GM12878 (cell line): Measurements from ENCODE around the gene HDDC3.

Experiments used
- JUNB ChIP-seq: IDR thresholded peaks from 2 replicates; pipeline ENCODE4 v1.6.1; 2016; ENCODE audit warnings: antibody characterized with exemption, mild to moderate bottlenecking
- TF ChIP-seq, protein P1 (sequence below): IDR thresholded peaks from 2 replicates; pipeline ENCODE4 v1.6.1; 2012; ENCODE audit warnings: mild to moderate bottlenecking, low read depth, low read length

DNA sequence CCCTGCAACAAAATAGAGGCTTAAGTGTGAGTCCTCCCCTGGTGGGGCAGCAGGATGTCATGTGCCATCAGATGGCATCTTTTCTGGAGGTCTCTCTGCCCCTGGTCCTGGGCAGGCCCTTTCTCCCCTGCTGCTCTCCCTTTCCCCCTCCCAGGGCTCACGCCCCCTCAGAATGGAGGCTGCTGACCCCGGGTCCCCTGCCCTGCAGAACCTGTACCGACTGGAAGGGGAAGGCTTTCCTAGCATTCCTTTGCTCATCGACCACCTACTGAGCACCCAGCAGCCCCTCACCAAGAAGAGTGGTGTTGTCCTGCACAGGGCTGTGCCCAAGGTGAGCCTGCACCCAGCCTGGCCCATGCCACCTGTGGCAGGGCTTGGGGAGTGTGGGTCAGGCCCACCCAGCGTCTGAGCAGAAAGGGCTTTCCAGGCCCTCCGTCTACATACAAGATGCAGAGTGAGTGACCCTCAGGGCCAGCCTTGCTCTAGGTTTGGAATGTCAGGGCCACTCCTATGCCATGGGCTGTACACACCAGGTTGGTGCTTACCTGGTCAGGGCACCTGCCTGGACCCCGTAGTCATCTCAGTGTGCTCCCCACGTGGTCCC is 40.9 kb downstream of the HDDC3 start:
- TF ChIP-seq JUNB = no peak
- TF ChIP-seq, protein P1, sequence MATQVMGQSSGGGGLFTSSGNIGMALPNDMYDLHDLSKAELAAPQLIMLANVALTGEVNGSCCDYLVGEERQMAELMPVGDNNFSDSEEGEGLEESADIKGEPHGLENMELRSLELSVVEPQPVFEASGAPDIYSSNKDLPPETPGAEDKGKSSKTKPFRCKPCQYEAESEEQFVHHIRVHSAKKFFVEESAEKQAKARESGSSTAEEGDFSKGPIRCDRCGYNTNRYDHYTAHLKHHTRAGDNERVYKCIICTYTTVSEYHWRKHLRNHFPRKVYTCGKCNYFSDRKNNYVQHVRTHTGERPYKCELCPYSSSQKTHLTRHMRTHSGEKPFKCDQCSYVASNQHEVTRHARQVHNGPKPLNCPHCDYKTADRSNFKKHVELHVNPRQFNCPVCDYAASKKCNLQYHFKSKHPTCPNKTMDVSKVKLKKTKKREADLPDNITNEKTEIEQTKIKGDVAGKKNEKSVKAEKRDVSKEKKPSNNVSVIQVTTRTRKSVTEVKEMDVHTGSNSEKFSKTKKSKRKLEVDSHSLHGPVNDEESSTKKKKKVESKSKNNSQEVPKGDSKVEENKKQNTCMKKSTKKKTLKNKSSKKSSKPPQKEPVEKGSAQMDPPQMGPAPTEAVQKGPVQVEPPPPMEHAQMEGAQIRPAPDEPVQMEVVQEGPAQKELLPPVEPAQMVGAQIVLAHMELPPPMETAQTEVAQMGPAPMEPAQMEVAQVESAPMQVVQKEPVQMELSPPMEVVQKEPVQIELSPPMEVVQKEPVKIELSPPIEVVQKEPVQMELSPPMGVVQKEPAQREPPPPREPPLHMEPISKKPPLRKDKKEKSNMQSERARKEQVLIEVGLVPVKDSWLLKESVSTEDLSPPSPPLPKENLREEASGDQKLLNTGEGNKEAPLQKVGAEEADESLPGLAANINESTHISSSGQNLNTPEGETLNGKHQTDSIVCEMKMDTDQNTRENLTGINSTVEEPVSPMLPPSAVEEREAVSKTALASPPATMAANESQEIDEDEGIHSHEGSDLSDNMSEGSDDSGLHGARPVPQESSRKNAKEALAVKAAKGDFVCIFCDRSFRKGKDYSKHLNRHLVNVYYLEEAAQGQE = no peak
